Prostate gland (tissue), 2 donors: ENCODE data around the gene ASMT. TPM values are rescaled to one million over a fixed set of nuclear protein-coding genes. Genes with fewer than 3 reads are reported as not detected.
"Not testable (repeated sequence)": the region's sequence is repeated elsewhere in the genome, so short reads cannot be mapped to it uniquely, and the experiment has no call there.

Experiments used
- DNase-seq: peaks from one replicate; pipeline ENCODE4 v3.0.0-alpha.2; 2019; ENCODE audit warnings: low spot score
- H3K27ac ChIP-seq, 2 donors: fragments of 200-600 bp; sonication (generic); 2 replicates each; pipeline ENCODE4 v1.5.1; 2017 to 2019
- H3K27me3 ChIP-seq: fragments of 200-600 bp; sonication (generic); replicated peaks from 2 replicates; pipeline ENCODE4 v1.5.1; 2019; ENCODE audit not compliant: insufficient read depth
- H3K36me3 ChIP-seq, 2 donors: fragments of 200-600 bp; sonication (generic); 1 replicate in 1 of 2; 2 replicates in 1 of 2; pipeline versions ENCODE4 v1.5.1 to v1.8.1; 2017 to 2019
- H3K4me1 ChIP-seq: fragments of 200-600 bp; sonication (generic); replicated peaks from 2 replicates; pipeline ENCODE4 v1.5.1; 2019
- H3K4me3 ChIP-seq, 2 donors: fragments of 200-600 bp; sonication (generic); 2 replicates each; pipeline ENCODE4 v1.5.1; 2017 to 2019
- H3K9me3 ChIP-seq: fragments of 200-600 bp; sonication (generic); 2 replicates; pipeline ENCODE4 v1.5.1; 2017
- CTCF ChIP-seq, 4 experiments: fragments of 200-600 bp in 2 of 4; fragments of 450-650 bp in 2 of 4; sonication (generic) in 2 of 4; IDR thresholded peaks; 1 replicate in 3 of 4; 2 replicates in 1 of 4; pipeline ENCODE4 v1.5.1; 2016 to 2019; ENCODE audit warnings: antibody characterized with exemption in 4 of 4, mild to moderate bottlenecking in 2 of 4, moderate library complexity in 2 of 4
- POLR2A ChIP-seq: fragments of 450-650 bp; IDR thresholded peaks from one replicate; pipeline ENCODE4 v1.6.1; 2016; ENCODE audit warnings: antibody characterized with exemption, mild to moderate bottlenecking
- POLR2AphosphoS5 ChIP-seq: sonication (generic); formaldehyde crosslinking; IDR thresholded peaks from one replicate; pipeline ENCODE4 v1.6.1; 2017; ENCODE audit warnings: antibody characterized with exemption
- WGBS: methylation state at CpG from one replicate; pipeline ENCODE4 v1.1.5; 2018; 5-methylcytosine and 5-hydroxymethylcytosine counted together
- intact Hi-C: fragments of 100-400 bp; cut with DNase I; formaldehyde crosslinking; loops from one replicate; pipeline ENCODE4 v1.14.2; 2022
- total RNA-seq, 2 donors: library from RNA; depleted of rRNA; stranded (reverse); fragments of >200 nt; gene quantifications; one replicate each; pipeline ENCODE4 v1.1.0, GENCODE V29; 2016

The ASMT gene
- total RNA-seq, 2 donors from 2014 or later: 1.0 TPM; not detected in 1

- Histone ChIP-seq H3K4me1 (no peaks in the 10 kb centered on the region), H3K9me3 (no peaks in the 10 kb centered on the region), H3K27me3 (no peaks in the 10 kb centered on the region), H3K4me3 (no peak overlapping the region), H3K27ac (no peak overlapping the region), H3K36me3 (no peaks in the 10 kb centered on the region)
- intact Hi-C loops: no loop called here
- WGBS: 77% methylated on average over 6 of the region's 6 CpGs
- TF ChIP-seq POLR2A (no peak), CTCF (IDR thresholded peaks at IDR 0.05) (no peak), POLR2AphosphoS5 (no peak)
- DNase-seq: no peak
These were observed 52.7 kb downstream of the ASMT start for GRCh38 chrX:1667566-1667965.

DNA sequence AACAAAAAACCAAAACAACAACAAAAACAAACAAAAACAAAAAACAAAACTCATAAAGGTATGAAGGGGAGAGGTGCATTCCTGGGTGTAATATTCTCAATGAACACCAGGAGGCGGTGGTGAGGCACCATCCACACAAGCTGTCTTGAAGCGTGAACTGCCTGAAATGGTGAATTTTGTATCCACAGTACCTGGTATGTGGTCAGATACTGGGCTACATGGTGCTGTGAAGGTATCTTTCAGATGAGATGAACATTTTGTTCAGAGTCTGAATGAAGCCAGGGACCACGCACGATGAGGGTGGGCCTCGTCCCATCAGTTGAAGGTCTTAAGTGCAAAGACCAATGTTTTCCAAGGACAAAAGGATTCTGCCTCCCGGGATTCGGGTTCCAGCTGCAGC is 58.5 kb downstream of the ASMT start:
- whole genome bisulfite sequencing: 82% methylated on average over 7 of the region's 7 CpGs
- no peaks in the 10 kb centered on the region for H3K36me3 ChIP-seq
- no peaks in the 10 kb centered on the region for H3K27me3 ChIP-seq
- TF ChIP-seq POLR2AphosphoS5 (no peak), CTCF (IDR thresholded peaks at IDR 0.05) (peak; percentile 24 to 67 (median 54))
- no peak overlapping the region for H3K27ac ChIP-seq
- H3K4me1 ChIP-seq: no peaks in the 10 kb centered on the region
- H3K9me3 ChIP-seq: no peaks in the 10 kb centered on the region
- intact Hi-C loops: no loop called here
- DNase-seq: no peak
- no peak overlapping the region for H3K4me3 ChIP-seq

DNA sequence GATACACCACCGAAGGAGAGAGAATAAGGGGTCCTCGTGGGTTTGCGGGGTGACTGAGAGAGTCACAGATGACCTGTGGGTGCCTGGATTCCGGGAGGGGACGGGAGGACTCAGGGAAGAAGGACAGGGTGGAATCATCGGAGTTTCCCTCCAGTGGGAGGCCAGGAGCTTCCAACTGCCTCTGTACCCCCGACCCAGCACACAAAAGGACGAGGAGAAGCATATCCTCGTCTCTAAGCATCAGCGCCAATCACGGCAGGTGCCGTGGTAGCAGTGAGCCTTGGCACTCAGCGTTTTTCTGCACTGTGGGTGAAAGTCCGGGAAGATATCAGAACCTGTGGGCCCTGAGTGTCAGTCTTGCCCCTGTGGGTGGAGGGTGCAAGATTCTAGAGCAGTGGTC is 62.0 kb downstream of the ASMT start:
- Histone ChIP-seq H3K27ac (no peak overlapping the region), H3K4me1 (no peaks in the 10 kb centered on the region), H3K4me3 (no peak overlapping the region), H3K9me3 (no peaks in the 10 kb centered on the region), H3K27me3 (no peaks in the 10 kb centered on the region), H3K36me3 (no peaks in the 10 kb centered on the region)
- DNase-seq: no peak
- TF ChIP-seq CTCF (IDR thresholded peaks at IDR 0.05): no peak
- intact Hi-C loops: no loop called here
- 89% methylated on average over 14 of the region's 14 CpGs for WGBS

DNA sequence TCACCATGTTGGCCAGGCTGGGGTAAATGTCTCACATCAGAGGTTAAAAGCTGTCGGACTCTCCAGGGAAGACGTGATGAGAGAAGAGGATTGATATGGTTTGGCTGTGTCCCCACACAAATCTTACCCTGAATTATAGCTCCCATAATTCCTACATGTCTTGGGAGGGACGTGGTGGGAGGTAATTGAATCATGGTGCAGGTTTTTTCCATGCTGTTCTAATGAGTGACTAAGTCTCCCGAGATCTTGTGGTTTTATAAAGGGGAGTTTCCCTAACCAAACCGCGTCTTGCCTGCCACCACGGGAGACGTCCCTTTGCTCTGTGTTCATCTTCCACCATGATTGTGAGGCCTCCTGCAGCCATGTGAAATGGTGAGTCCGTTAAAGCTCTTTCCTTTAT is 64.4 kb downstream of the ASMT start:
- H3K4me3 ChIP-seq: no peak overlapping the region
- H3K27ac ChIP-seq: no peak overlapping the region
- H3K27me3 ChIP-seq: no peaks in the 10 kb centered on the region
- no peaks in the 10 kb centered on the region for H3K4me1 ChIP-seq
- TF ChIP-seq POLR2A (no peak), CTCF (IDR thresholded peaks at IDR 0.05) (no peak), POLR2AphosphoS5 (no peak)
- H3K9me3 ChIP-seq: no peaks in the 10 kb centered on the region
- H3K36me3 ChIP-seq: no peaks in the 10 kb centered on the region
- DNase-seq: no peak
- intact Hi-C loops: no loop called here
- 59% methylated on average over 9 of the region's 9 CpGs for WGBS

DNA sequence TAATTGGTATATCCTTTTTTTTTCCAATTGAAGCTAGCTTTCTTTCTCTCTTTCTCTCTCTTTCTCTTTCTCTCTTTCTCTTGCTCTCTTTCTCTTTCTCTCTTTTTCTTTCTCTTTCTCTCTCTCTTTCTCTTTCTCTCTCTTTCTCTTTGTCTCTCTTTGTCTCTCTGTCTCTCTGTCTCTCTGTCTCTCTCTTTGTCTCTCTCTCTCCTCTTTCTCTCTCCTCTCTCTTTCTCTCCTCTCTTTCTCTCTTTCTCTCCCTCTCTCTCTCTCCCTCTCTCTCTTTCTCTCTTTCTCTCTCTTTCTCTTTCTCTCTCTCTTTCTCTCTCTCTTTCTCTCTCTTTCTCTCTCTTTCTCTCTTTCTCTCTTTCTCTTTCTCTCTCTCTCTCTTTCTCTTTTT is 66.6 kb downstream of the ASMT start:
- Histone ChIP-seq H3K9me3 (no peaks in the 10 kb centered on the region), H3K4me3 (no peak overlapping the region), H3K27me3 (no peaks in the 10 kb centered on the region), H3K27ac (no peak overlapping the region), H3K4me1 (no peaks in the 10 kb centered on the region), H3K36me3 (no peaks in the 10 kb centered on the region)
- intact Hi-C loops: no loop called here
- no peak for TF ChIP-seq POLR2AphosphoS5
- no peak for TF ChIP-seq CTCF (IDR thresholded peaks at IDR 0.05)
- TF ChIP-seq POLR2A: no peak
- DNase-seq: no peak

- H3K4me3 ChIP-seq, DNase-seq, H3K9me3 ChIP-seq, H3K4me1 ChIP-seq, H3K36me3 ChIP-seq, H3K27me3 ChIP-seq, H3K27ac ChIP-seq, intact Hi-C loops: not testable (repeated sequence)
These were observed 67.0 kb downstream of the ASMT start for GRCh38 chrX:1681856-1682255.

DNA sequence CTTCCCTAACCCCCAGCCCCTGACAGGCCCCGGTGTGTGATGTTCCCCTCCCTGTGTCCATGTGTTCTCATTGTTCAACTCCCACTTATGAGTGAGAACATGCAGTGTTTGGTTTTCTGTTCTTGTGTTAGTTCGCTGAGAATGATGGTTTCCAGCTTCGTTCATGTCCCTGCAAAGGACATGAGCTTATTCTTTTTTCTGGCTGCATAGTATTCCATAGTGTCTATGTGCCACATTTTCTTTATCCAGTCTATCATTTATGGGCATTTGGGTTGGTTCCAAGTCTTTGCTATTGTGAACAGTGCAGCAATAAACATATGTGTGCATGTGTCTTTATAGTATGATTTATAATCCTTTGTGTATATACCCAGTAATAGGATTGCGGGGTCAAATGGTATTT is 67.6 kb downstream of the ASMT start:
- H3K4me1 ChIP-seq, H3K27me3 ChIP-seq, H3K27ac ChIP-seq, H3K4me3 ChIP-seq, H3K9me3 ChIP-seq, intact Hi-C loops, DNase-seq, H3K36me3 ChIP-seq: not testable (repeated sequence)
- 97% methylated on average over 4 of the region's 4 CpGs for WGBS

DNA sequence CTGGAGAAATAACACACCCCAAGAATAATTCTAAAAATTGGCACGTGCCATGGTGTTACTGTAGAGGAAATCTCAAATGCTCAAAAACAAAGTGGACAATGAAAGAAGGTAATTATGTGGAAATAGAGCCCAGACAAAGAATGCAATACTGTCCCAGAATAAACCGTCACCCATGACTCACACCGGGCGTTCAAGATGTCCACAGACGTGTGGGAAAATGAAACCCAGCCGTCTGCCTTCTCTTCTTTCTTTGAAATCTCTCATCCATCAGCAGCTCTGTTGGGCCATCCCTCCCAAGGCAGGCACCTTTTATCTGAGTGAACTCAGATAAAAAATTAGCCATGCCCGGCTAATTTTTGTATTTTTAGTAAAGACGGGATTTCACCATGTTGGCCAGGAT is 70.0 kb downstream of the ASMT start:
- H3K4me1 ChIP-seq, intact Hi-C loops, H3K4me3 ChIP-seq, DNase-seq, H3K9me3 ChIP-seq, H3K36me3 ChIP-seq, H3K27me3 ChIP-seq, H3K27ac ChIP-seq: not testable (repeated sequence)
- WGBS: 84% methylated on average over 8 of the region's 8 CpGs
